ENCODE measurements around the gene WAC. TPM values are rescaled to one million over a fixed set of nuclear protein-coding genes. Genes with fewer than 3 reads are reported as not detected.

The WAC gene
- total RNA-seq, 1 donor from 2014 or later = 97.7 TPM

GRCh38 chr10:28554952-28555351, 22.0 kb downstream of the WAC start:
- Mint-ChIP-seq H3K27me3 (ENCODE audit: low read depth) (no peaks in the 10 kb centered on the region), H3K36me3 (ENCODE audit: low read depth) (peaks cover 21% of the 10 kb centered on the region), H3K4me3 (ENCODE audit: unreplicated experiment) (no peak overlapping the region), H3K4me1 (ENCODE audit: low read depth) (peaks cover 80% of the 10 kb centered on the region), H3K9me3 (ENCODE audit: low read depth) (no peaks in the 10 kb centered on the region), H3K27ac (ENCODE audit: unreplicated experiment) (peak overlapping the region; percentile 76)
- DNase-seq (ENCODE audit: low spot score) = no peak
- TF ChIP-seq CTCF (IDR thresholded peaks at IDR 0.05) = no peak

DNA sequence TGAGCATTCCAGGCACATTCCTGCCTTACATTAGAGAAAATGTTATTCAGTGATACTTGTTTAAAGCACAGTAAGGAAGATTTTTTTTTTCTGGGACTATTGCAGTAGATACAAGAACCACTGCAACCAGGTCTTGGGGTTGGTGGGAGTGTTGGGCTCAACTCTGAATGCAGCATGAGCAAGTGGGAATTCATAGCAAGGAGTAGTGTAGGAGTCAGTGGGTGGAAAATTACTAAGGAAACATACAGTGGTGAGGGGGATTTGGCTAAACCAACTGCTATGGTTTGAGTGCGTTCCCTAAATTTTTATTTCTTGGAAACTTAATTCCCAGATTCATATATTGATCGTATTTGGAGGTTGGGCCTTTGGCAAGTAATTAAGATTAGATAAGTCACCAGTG, 22.4 kb downstream of the WAC start:
- Mint-ChIP-seq H3K9me3 (ENCODE audit: low read depth) (no peaks in the 10 kb centered on the region), H3K4me3 (ENCODE audit: unreplicated experiment) (no peak overlapping the region), H3K27ac (ENCODE audit: unreplicated experiment) (peak overlapping the region; percentile 76), H3K36me3 (ENCODE audit: low read depth) (peaks cover 18% of the 10 kb centered on the region), H3K4me1 (ENCODE audit: low read depth) (peaks cover 79% of the 10 kb centered on the region), H3K27me3 (ENCODE audit: low read depth) (no peaks in the 10 kb centered on the region)
- TF ChIP-seq CTCF (IDR thresholded peaks at IDR 0.05) = no peak
- no peak for DNase-seq (ENCODE audit: low spot score)

- Mint-ChIP-seq H3K27me3 (ENCODE audit: low read depth) (no peaks in the 10 kb centered on the region), H3K4me3 (ENCODE audit: unreplicated experiment) (no peak overlapping the region), H3K9me3 (ENCODE audit: low read depth) (no peaks in the 10 kb centered on the region), H3K4me1 (ENCODE audit: low read depth) (peaks cover 77% of the 10 kb centered on the region), H3K36me3 (ENCODE audit: low read depth) (peaks cover 21% of the 10 kb centered on the region), H3K27ac (ENCODE audit: unreplicated experiment) (peak overlapping the region; percentile 23)
- no peak for TF ChIP-seq CTCF (IDR thresholded peaks at IDR 0.05)
- no peak for DNase-seq (ENCODE audit: low spot score)
Observed at GRCh38 chr10:28556142-28556541, 23.2 kb downstream of the WAC start.

- H3K9me3 Mint-ChIP-seq (ENCODE audit: low read depth) = no peaks in the 10 kb centered on the region
- no peak for DNase-seq (ENCODE audit: low spot score)
- no peak for TF ChIP-seq CTCF (IDR thresholded peaks at IDR 0.05)
- peaks cover 72% of the 10 kb centered on the region for H3K4me1 Mint-ChIP-seq (ENCODE audit: low read depth)
- peaks cover 22% of the 10 kb centered on the region for H3K36me3 Mint-ChIP-seq (ENCODE audit: low read depth)
- H3K4me3 Mint-ChIP-seq (ENCODE audit: unreplicated experiment) = no peak overlapping the region
- H3K27ac Mint-ChIP-seq (ENCODE audit: unreplicated experiment) = no peak overlapping the region
- H3K27me3 Mint-ChIP-seq (ENCODE audit: low read depth) = no peaks in the 10 kb centered on the region
Observed at GRCh38 chr10:28558186-28558585, 25.3 kb downstream of the WAC start.

- H3K27ac Mint-ChIP-seq (ENCODE audit: unreplicated experiment) = peak overlapping the region; percentile 50
- H3K4me1 Mint-ChIP-seq (ENCODE audit: low read depth) = peaks cover 72% of the 10 kb centered on the region
- no peaks in the 10 kb centered on the region for H3K27me3 Mint-ChIP-seq (ENCODE audit: low read depth)
Observed at GRCh38 chr10:28558923-28559508, 26.1 kb downstream of the WAC start.

More at GRCh38 chr10:28558923-28559508, 26.1 kb downstream of the WAC start:
- Mint-ChIP-seq H3K9me3 (ENCODE audit: low read depth) (no peaks in the 10 kb centered on the region), H3K36me3 (ENCODE audit: low read depth) (peaks cover 24% of the 10 kb centered on the region), H3K4me3 (ENCODE audit: unreplicated experiment) (no peak overlapping the region)
- no peak for DNase-seq (ENCODE audit: low spot score)
- no peak for TF ChIP-seq CTCF (IDR thresholded peaks at IDR 0.05)

Measured in chondrocyte (in vitro differentiated cells).